Kidney capillary endothelial cell (primary cell): ENCODE measurements around the gene SLC8A1.

Experiments used
- DNase-seq: peaks from one replicate; pipeline ENCODE4 v3.0.0-alpha.2; 2018; ENCODE audit warnings: low spot score

Gene SLC8A1

DNA sequence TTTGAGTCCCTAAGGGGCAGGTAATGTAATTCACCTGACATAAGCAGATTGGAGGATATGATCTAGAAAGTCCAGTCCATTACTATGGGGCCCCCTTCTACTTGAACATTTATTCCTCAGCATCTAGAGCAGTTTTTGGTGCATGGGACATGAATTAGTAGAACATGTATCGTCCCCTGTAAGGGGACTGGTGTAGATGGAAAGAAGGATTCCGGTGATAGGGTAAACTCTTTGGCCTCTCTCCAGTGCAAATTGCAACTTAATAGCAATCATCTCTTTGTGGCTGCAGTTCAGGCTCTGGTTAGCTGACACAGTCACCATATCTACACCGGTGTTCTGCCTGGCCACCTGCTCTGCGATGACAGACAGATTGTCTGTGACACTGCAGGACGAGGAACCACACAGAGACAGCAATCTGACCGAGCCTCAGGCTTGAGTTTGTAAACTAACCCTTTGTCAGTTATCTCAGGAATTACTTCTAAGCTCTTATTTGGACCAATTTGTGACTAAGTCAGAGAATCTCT, 6.4 kb upstream of the SLC8A1 start:
- no peak for DNase-seq

DNA sequence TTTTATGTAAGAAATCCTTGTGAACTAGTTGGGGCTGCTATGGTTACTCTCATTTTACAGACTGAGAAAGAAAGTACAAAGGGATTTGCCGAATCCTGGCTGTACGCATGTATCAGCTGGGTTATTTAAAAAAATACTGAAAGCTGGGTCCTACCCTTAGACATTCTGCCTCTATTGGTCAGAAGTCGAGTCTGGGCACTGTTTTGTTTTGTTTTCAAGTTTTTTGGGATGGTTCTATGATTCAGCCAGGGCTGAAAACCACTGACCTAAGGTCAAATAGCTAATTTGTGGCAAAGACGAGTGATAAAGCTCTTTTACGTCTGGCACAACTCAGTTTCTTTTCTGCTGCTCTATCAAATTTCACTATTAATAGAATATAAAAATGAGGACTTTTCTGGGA, 5.9 kb upstream of the SLC8A1 start:
- no peak for DNase-seq

DNA sequence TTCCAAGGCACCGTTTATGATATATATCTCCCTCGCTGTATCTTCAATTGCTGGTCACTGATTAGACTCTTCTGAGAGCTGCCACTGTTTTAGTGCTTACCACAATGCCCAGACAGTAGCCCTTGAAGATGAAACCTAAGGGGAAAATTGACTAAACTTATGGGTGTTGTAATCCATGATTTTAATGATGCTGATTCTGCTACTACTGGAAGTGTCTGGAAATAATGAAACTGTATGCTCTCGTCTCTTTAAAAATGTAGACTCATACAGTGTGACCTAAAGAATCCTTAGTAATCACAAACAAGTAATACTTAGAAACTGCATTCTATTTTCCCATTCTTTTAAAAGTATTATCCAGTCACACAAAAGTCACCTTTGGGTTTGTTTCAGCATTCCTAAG, 5.5 kb upstream of the SLC8A1 start:
- no peak for DNase-seq

DNA sequence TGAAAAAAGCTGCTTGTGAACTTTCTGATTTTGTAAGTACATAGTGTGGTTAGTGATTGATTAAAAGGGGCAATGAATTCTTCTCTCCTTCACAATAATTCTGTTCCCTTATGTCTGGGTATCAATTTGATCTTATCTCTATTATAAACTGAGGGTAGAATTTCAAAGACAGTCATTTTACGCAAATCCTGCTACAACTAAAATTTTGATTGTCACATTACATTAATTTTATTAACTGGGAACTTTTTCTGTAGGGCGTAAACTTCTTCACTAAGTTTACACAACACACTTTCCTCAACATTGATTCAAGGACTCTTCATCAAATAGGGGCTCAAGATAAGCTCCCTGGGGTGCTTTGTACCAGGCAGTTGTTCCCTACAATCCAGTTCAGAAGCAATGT, 5.0 kb upstream of the SLC8A1 start:
- no peak for DNase-seq

DNA sequence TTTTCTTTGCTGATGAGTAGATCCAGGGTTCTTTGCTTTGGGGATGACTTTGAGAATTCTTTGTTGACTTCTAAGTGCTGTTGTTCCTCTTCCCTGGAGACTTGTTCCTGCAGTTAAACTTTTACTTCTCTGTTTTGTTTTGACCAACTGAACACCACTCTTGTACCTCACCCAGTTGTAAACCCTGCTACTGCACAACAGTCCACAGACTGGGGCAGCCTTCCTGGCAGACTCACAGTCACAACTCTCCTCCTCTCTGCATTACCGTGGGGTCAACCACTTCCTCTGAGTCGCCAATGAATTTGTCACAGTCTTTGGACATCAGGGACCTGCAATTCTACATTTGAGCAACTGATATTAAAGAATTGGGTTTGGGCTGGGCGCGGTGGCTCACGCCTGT, 3.8 kb upstream of the SLC8A1 start:
- DNase-seq, result no peak

DNA sequence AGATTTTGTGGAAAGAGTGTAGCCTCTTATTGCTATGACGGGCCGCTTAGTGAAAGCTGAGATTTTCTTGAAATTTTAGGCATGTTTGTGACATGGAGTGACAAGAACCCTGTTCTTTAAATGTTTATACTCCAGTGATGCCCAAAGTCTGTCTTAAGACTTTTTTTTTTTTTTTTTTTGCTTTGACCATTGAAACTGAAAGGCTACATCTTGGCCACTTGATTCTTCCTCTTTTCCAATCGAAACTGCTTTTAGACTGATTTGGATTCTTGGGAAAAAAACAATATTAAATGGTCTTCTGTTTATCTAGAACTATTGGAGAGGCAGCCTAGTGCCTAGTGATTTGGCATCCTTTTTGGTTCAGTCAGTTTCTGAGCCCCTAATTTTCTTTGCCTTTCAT, 2.4 kb upstream of the SLC8A1 start:
- no peak for DNase-seq

DNA sequence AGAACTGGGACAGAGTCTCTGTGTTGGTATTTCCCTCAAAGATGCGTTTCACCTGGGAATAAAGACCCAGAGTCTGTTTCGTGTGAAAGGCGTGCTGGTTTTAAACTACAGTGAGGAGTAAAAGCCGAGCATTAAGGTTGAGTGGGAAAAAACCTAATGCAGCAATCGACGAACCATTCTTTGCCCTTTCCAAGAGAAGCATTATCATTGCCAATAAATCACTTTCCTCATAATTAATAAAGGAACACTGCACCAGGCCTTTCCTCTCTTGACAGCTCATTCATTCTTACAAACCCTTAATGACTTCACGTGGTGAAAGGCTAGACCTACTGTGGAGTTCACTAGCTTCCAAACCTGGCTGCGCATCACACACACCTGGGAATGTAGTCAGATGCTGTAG, 896 bp upstream of the SLC8A1 start:
- DNase-seq, result no peak

DNA sequence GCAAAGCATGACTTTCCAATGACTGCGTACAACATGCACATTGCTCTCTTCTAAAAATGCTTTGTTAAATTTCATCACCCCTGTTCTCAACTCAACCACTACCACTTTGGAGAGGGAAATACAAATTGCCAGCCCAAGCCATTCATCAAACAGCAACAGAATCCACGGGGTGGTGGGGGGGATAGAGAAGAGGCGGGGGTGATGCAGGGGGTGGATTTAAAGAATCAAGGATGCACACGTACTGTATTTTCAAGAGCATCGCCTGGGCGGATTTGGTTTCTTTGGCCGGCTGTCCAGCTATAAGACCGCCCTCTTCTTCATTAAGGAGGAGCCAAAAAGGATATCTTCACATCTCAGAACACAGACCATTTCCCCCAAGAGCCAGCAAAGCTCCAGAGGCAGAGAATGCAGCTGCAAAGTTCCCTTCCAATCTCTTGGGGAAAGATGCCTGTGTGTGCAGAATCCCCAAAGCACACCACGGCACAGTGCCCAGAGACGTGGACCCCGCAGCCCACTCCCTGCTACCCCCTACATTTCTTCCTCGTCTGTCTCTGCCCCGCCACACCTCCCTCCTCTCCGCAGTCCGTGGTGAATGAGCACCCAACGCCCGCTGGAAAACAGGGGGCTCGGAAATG, 977 bp downstream of the SLC8A1 start:
- peak; percentile 34 for DNase-seq

DNA sequence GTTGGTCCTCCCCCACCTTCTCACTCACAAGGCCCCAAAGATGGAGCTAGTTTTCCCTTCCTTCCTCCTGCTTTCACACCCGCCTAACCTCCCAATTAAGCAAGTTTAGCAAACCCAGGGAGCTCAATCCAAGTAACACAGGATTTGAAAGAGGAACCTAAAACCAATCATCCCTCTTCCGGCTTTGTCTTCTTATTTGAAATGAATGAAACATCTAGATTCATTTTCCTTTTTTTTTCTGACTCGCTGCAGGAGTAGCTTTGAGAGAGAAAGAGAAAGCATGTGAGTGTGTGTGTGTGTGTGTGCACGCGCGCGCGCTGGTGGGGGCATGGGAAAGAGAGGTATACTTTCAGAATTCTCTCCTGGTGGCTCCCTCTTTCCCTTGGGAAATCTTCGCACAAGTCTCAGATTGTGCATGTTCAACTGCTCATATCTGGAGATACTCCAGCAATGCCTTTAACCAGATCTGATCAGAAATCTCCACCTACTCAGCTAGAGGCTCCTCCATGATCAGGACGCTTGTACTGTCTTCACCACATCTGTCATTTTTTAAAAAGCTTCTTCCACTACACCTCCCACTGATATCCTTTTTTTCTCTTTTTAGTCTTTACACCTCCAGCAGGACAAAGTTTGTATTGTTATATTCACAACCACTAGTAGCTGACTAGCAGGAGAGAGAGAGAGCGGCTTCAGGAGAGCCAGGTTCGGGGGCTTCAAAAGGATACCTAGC, 1.7 kb downstream of the SLC8A1 start:
- DNase-seq, result no peak

DNA sequence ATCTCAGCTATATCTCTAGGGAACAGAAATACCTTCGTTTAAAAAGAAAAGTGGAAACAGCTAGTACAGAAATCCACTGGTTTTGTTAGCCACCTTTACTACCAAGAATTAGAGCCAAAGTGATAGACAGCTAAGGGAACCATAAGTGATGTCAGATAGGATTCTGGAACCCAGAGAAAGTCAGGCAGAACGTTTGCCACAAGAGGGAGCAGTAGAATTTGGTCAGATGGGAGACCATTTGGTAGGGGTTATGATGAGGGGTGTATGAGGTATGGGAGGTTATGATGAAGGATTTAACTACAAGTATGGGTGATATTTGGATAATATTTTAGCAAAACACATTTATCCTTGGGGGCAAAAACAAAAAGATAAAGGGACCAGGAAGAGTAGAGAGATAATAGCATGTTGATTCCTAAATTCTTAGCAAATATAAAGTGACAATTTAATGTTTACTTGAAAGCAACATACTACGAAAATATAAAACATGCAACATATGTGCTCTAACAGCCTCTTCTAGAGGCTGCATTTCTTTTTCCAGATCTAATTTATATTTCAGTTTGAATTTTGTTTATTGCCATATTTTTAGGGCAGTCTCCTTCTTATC, 3.3 kb downstream of the SLC8A1 start:
- peak; percentile 27 for DNase-seq

DNA sequence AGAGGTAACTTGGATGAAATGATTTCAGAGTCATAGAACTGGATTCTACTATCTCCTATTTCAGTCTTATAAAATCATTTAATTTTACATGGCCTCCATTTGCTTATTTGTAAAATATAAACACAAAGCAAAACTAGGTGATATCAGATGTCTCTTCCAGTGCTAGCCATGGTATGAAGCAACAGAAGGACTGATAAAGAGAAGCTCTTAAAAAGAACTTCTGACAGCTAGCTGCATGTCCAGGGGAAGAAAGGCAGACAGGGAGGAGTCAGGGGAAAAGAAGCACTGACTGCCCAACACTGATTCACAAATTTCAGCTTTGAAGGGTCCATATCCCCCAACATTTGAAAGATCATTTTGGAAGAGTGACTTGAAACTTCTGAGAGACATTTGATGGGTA, 6.4 kb downstream of the SLC8A1 start:
- DNase-seq, result no peak

DNA sequence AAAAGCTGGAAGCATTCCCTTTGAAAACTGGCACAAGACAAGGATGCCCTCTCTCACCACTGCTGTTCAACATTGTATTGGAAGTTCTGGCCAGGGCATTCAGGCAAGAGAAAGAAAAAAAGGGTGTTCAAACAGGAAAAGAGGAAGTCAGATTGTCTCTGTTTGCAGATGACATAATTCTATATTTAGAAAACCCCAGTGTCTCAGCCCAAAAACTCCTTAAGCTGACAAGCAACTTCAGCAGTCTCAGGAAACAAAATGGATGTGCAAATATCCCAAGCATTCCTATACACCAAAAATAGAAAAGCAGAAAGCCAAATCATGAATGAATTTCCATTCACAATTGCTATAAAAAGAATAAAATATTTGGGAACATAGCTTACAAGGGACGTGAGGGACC, 11.1 kb downstream of the SLC8A1 start:
- no peak for DNase-seq

DNA sequence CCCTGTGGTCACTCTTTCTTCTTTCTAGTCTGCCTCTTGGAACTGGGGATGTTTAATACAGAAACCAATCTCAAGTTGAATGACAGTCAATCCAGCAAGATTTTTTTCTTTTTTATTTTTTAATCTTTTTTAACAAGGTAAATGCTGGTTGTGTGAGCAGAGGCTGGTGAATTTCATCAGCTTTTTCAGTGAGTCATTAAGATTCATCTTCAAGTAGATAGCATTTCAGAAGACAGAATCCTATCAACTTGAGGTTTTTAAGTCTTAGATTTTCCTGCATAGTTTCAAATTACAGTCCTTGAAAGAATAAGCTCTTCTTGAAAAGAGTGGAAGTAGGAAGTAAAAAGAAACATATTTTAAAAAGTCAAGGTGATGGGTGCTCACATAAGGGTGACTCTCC, 12.4 kb downstream of the SLC8A1 start:
- DNase-seq, result no peak

DNA sequence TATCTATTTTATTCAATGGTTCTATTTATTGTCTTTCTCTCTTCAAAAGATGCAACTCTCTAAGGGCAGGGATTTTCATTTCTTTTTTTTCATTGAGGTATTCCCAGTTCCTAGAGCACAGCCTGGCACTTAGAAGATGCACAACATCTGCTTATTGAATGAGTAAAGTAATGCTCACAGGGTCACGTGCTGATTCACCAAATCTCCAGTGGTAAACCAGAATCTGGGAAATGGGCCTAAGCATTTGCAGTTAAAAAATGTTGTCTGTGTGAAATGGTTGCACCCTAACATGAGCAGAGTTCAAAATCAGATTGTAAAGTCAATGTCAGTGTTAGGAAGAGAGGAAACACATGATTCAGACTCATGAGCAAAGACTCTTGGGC, 15.8 kb downstream of the SLC8A1 start:
- no peak for DNase-seq

DNA sequence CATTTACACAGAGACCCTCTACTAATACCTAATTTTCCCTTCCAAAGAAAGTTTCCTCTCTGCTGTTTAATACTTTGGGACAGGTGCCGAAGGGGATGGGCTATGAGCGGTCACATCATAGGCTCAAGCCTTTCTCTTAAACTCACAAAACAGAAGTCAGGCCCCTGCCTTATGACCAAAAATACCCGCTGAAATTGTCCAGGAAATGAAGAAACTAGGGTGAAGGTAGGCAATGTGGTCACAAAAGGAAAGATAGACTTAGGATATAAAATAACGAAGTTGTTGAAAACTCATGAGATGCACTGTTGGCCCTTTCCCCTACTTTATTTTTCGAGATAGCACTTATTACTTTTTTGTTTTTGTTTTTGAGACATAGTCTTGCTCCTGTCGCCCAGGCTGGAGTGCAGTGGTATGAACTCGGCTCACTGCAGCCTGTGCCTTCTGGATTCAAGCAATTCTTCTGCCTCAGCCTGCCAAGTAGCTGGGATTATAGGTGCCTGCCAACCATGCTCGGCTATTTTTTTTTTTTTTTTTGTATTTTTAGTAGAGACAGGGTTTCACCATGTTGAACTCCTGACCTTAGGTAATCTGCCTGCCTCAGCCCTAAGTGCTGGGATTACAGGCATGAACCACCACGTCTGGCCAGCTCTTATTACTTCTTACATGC, 16.3 kb downstream of the SLC8A1 start:
- DNase-seq, result no peak

DNA sequence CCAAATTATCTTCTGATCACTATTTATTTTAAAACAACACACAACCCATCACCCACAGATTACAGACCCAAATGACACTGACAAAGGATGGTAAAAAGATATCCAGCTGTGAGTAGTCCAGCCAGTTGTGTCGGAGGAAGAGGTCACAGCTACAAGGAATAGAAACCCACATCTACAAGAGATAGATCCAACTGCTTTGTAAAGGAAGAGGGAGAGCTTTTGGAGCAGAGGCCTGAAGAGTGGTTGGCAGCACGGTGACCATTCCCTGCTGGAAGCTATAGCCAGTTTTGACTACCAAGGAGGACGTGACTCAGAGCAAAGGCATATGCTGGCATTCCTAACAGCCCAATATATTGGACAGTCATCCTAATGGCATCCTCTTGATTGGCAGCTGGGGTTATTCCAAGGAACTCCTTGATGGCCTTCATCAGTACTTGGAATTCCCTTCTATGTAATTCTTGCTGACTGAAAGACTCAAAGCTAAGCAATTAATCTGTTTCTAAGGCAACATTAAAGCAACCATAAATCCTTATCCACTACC, 17.1 kb downstream of the SLC8A1 start:
- DNase-seq, result peak; percentile 99

DNA sequence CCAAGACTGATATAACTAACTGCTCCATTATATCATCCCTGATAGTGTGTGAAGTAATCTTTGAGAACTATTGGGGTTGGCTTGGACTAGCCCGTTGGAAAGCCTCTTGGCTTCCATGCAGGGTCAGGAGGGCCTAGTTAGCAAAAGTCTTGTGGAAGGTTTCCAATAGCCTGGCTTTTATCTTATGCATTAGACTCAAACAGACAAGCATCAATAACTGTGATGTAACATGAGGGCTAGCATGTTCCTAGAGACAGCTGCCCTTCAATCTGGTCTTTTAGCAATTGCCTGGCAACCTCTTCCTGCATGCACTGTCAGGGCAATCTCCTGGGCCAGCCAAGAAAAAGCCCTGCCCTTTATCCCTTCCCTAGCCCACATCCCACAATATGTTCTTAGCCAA, 18.2 kb downstream of the SLC8A1 start:
- DNase-seq, result no peak

DNA sequence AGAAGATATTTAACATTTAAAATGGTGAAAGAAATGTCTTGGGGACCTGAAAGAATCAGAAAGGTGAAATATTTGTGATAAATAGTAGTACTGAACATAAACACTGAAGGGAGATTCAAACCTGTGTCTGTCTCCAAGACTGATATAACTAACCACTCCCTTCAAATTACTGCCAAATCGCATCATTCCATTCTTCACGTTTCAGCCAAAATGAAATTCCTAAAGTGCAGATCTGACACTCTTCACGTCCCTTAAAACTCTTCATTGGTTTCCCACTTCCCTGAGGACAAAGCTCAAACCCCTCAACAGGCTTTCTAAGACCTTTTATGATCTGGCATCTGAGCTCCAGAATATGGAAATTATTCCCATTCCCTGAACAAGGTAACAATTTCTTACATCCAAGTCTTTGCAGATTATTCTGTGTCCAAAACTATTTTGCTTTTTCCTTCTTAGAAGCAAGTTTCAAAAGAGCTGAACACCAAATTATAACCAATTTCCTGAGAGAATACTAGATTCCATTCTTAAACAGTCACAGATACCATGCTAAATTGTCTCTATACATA, 18.9 kb downstream of the SLC8A1 start:
- no peak for DNase-seq

DNA sequence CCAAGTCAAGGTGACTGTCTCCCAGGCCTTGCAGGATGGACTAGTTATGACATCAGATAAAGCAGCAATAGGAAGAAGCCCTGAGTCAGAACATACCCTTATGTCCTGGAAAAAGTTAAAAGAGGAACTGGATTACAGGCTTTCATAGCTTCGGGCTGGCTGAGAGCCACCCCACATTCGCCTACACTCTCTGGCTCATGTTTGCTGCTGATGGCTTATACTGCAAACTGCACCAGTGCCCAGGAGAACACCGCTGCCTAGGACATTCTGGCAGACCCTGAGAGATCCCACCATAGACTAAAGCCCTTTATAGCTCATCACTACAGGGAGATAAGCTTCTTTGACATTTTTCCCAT, 20.3 kb downstream of the SLC8A1 start:
- peak; percentile 44 for DNase-seq

DNA sequence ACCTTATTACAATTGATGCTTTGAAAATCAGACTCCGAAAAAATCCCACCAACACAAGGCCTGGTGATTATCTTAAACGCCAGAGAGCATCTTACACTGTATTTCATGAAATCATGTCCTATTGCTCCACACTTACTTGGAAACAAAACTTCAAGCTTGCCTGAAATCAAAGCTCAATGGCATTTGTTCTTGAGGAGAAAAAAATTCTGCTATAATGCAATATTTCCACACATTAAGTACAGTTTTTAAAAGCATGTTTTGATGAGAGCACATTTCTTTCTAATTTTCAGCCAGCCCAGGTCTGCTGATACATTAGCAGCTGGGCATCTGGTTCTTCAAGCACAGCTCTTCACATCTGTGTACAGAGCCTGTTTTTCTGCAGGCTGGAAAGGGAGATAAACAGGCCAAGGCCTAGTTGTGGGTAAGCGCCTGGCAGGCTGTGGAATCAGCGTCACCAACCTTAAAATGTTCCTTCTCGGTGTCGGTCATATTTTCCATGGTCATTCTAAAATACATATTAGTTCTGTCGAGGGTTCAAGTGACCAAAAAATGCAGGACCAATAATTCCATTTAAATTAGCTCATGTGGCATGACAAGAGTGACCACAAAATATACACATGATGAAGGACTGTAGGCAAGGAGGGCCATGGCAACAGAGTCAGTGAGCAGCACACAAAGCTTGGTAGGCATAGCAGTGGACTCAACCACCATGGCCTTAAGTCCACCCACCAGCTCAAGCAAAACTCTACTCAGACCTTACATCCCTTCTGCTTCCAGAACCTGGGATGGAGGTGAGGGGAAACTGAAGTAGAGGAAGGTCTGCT, 20.9 kb downstream of the SLC8A1 start:
- no peak for DNase-seq

DNA sequence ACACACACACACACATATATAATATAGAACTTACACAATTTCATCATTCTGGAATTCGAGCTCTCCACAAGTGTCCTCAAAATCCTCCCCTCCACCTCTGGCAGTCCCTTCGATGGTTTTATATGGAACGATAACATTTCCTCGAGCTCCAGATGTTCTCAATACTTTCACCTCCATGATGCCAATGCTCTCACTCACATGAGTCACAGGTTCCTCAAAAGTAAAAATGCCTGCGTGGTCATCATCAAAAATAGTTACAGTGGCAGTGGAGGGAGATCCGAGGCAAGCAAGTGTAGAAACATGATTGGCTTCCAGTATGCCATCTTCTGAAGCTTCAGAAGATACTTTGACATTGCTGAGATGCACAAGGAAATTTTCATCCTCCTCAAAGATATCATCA, 23.5 kb downstream of the SLC8A1 start:
- no peak for DNase-seq
